Measurements from ENCODE around the gene PEX19.

PEX19 gene

DNA sequence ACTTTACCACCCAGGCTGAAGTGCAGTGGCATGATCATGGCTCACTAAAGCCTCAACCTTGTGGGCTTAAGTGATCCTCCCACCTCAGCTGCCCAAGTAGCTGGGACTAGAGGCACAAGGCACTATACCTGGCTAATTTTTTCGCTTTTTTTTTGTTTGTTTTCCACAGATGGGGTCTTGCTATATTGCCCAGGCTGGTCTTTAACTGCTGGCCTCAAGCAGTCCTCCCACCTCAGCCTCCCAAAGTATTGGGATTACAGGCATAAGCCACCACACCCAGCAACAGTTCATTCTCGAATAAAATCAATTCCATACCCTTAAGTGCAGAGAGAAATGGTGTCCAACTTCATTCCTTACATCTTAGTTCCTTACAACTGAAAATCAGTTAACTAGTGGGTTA is 47.4 kb downstream of the PEX19 start:
- no peak for DNase-seq

- no peak for DNase-seq
Measured at GRCh38 chr1:160236806-160237205, 48.1 kb downstream of the PEX19 start.

- no peak for DNase-seq
Measured at GRCh38 chr1:160232911-160233310, 52.0 kb downstream of the PEX19 start.

GRCh38 chr1:160228431-160228830 is 56.5 kb downstream of the PEX19 start:
- DNase-seq = no peak

- no peak for DNase-seq
Measured at GRCh38 chr1:160227561-160227960, 57.4 kb downstream of the PEX19 start.

DNA sequence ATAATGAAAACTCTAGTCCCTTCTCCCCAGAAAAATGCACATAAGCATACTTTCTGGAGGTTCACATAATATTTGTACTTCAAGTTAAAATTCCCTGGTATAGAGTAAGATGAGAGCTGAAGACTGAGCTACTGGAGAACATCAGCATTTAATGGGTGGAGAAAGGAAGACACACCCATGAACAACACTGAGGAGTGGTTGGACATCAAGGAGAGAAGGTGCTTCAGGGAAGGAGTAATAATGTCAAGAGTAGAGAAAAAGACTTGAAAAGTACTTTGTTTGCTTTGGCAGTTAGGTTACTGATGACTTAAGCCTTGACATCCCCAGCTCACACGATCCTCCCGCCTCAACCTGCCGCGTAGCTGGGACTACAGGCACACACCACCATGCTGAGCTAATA is 57.9 kb downstream of the PEX19 start:
- no peak for DNase-seq

Measured in NCI-H2081 (cell line).